ENCODE results near the gene LTBP3.

The LTBP3 gene

DNA sequence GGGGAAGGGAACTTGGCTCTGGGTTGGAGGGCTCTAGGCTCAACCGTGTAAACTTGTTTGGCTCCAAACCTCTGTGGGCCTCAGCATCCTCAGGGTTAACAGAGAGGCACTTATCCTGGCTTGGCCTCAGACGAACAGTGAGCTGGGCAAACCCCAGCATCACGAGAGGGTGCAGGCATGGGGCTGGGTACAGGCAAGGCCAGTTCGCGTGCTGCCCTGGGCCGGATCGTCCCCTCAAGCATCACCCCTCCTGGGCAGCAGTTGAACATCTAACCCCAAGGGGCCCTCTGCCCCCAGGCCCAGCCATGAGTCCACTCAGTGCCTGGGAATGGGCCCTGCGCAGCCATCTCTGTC is 19.6 kb upstream of the LTBP3 start:
- TF ChIP-seq ZFX (IDR thresholded peaks at IDR 0.05), result no peak
- TF ChIP-seq, protein P1, sequence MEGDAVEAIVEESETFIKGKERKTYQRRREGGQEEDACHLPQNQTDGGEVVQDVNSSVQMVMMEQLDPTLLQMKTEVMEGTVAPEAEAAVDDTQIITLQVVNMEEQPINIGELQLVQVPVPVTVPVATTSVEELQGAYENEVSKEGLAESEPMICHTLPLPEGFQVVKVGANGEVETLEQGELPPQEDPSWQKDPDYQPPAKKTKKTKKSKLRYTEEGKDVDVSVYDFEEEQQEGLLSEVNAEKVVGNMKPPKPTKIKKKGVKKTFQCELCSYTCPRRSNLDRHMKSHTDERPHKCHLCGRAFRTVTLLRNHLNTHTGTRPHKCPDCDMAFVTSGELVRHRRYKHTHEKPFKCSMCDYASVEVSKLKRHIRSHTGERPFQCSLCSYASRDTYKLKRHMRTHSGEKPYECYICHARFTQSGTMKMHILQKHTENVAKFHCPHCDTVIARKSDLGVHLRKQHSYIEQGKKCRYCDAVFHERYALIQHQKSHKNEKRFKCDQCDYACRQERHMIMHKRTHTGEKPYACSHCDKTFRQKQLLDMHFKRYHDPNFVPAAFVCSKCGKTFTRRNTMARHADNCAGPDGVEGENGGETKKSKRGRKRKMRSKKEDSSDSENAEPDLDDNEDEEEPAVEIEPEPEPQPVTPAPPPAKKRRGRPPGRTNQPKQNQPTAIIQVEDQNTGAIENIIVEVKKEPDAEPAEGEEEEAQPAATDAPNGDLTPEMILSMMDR (conservative IDR thresholded peaks at IDR 0.05), result no peak
- H3K27ac ChIP-seq, result no peak overlapping the region

DNA sequence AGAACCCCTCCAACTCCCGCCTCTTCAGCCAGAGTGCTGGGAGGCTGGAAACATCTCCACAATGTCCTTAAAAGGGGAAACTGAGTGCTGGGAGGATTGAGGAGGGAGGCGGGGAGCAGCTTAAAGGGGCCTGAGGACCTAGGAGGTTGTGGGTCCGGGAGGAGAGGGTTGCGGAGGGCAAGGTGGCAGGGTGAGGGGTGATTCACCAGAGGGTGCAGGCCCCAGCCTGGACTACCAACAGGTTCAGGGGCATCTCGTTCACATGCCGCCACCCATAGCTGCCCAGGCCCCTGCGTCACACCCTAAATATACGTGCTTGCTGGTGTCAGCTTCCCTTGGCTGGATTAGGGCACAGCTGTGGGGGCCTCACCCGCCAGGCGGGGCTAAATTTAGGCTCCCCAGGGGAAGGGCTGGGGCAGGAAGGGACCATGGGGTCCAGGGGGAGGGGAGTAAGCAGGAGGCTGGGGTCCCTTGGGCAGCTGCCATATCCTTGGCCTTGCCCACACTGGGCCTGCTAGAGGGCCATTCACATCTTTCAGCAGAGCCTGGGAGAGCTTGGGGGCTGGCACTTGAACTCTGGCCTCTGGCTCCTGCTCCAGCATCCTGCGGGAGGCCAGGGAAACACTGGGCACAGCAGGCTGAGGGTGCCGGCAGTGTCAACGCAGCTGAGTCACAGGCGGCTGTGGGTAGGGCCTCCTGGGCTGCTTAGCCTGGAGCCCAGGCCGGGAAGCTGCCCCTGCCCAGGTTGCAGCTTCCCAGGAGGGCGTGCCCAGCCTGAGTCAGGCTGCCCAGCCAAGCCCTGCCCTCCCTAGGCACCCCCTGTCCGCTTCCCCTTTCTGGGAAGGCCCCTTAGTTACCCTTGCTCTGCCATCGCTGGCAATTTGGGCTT is 19.0 kb upstream of the LTBP3 start:
- H3K27ac ChIP-seq, result no peak overlapping the region; the same call in 1 of the 2 replicates
- TF ChIP-seq, protein P1 (conservative IDR thresholded peaks at IDR 0.05), result no peak
- TF ChIP-seq ZFX (IDR thresholded peaks at IDR 0.05), result no peak

DNA sequence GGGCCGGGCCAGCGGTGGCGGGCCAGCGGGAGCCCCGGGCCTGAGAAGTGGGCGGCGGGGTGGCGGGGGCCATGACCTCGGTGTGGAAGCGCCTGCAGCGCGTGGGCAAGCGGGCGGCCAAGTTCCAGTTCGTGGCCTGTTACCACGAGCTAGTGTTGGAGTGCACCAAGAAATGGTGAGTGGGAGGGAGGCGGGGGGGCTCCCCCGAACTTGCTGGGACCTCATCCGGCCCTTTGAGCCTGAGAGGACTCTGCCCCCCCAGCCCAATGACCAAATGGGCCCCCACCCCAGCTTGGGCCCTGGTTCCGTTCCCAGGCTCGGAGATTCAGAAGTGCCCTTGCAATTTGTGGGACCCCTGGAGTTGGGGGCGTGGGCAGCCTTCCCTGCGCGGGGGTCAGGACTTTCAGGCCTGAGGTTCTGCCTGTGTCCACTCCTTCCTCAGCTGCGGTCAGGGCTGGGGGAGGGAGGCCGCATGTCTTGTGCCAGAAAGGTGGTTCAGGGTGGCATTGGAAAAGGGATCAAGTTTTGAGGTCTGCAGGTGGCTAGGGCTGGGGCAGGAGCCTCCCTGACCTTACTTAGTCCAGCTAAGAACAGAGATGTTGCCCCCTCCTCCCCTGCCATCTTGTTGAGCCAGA is 18.2 kb upstream of the LTBP3 start:
- peak overlapping the region; percentile 84 for H3K27ac ChIP-seq
- TF ChIP-seq ZFX (IDR thresholded peaks at IDR 0.05), result no peak
- TF ChIP-seq, protein P1 (conservative IDR thresholded peaks at IDR 0.05), result no peak

DNA sequence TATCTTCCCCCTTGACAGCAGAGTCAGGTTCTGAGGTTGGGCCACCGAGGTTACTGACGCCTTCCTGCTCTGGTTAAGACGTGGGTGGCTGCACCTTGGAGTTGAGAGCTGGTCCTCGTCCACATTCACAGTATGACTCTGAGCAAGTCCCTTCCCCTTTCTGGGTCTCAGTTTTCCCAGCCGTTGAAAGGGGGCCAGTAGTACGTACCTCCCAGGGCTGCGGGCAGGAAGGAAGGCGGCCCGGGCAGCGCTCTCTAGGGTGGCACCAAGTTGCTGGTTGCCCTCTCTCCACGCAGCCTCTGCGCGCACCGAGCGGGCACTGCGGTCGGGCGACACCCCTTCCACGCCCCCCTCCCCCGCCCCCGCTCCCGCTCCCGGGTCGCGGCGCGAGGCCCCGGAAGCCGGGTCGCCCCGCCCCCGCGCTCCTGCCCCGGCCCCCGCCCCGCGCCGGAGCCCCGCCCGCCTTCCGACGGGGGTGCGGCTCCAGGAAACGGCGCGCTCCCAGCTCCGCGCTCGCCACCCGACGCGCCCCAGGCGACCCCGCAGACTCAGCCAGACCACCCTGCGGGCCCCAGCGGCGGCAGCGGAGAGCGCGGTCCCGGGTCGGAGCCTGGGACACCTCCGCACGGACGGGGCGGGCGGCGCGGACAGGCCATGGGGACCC is 17.5 kb upstream of the LTBP3 start, which contains the start of gene EHBP1L1:
Gene EHBP1L1, plus strand, starts transcription at position 486 of the 664 bp plus-strand sequence. CDS start 250 bp downstream, outside the sequence.
- no peak for TF ChIP-seq ZFX (IDR thresholded peaks at IDR 0.05)
- TF ChIP-seq, protein P1 (conservative IDR thresholded peaks at IDR 0.05), result no peak
- peak within 1 kb of the TSS; percentile 84 for H3K27ac ChIP-seq

DNA sequence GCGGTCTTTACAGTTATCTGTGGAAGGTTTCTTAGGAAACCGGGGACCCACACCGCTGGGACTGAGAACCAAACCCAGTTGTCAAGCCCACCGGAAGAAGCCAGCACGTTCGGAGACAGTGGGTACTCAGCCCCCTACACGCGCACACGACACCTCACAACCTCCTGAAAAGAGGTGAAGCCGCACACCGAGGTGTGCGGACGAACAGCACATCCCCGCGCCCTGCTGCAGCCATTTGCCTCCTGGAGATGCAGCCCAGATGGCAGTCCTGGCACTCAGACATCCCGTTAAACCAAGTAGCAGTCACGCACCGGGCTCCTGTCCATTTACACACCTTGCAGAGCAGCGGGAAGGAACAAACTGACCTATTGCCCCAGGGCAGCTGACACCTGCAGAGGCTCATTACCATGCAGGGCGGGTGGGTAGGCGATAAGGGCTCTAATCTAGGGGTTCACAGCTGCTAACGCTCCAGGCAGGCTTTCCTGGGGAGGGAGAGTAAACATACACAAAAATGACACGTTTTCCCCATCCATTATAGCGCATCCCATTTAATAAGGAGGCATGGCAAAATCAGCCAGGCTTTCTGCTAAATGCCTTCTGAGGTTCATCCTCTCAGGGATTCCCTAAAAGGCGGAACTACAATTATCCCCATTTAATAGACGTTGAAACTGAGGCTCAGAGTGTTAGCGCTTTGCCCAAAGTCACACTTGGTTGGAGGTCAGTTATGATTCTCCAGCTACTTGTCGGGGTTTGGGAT is 16.8 kb upstream of the LTBP3 start:
- peak overlapping the region; percentile 84 for H3K27ac ChIP-seq
- TF ChIP-seq ZFX (IDR thresholded peaks at IDR 0.05), result no peak
- TF ChIP-seq, protein P1 (conservative IDR thresholded peaks at IDR 0.05), result no peak

DNA sequence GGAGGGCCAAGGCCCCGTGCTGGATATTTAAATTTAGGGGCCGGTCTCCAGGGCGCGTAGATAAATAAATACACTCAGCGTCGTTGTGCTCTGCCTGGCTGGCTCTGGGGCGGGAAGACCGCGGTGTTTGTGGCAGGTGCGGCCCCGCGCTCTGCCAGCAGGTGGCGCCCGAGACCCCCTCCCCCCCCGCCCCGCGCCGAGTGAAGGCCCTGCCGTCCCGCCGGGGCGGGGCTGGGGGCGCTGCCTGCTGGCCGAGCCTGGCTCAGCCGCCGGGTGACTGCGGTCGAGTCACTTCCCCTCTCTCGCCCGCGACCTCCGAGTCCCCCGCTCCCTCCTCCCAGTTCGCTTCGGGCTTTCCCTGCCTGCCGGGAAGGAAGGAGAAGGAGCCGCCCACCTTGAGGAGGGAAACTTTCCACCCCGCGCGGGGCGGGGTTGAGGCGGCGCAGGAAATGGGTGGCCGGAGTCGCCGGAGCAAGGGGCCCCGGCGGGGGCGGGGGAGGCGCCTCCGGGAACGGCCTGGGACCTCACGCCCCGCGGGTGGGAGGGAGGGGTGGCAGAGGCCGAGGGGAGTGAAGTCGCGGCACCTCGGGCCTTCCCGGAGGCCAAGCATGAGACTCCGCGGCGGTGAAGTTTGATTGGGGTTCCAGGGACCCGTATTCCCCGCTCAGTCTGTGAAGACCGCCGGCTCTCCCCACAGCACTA is 16.1 kb upstream of the LTBP3 start:
- H3K27ac ChIP-seq, result peak overlapping the region; percentile 84
- no peak for TF ChIP-seq ZFX (IDR thresholded peaks at IDR 0.05)
- TF ChIP-seq, protein P1 (conservative IDR thresholded peaks at IDR 0.05), result peak; percentile 99

All from C4-2B (cell line).